B cell (primary cell): ENCODE data around the gene CBX4.

ENCODE experiments used
- EZH2 ChIP-seq: IDR thresholded peaks from 2 replicates; pipeline ENCODE4 v1.6.1; 2012; ENCODE audit warnings: borderline replicate concordance, low read depth, mild to moderate bottlenecking, moderate library complexity, low read length; ENCODE audit not compliant: insufficient read depth, poor library complexity, severe bottlenecking
- TF ChIP-seq, protein P1 (sequence below): fragments of 200-600 bp; IDR thresholded peaks from one replicate; pipeline ENCODE4 v1.8.0; 2022; ENCODE audit warnings: antibody characterized with exemption, mild to moderate bottlenecking

DNA sequence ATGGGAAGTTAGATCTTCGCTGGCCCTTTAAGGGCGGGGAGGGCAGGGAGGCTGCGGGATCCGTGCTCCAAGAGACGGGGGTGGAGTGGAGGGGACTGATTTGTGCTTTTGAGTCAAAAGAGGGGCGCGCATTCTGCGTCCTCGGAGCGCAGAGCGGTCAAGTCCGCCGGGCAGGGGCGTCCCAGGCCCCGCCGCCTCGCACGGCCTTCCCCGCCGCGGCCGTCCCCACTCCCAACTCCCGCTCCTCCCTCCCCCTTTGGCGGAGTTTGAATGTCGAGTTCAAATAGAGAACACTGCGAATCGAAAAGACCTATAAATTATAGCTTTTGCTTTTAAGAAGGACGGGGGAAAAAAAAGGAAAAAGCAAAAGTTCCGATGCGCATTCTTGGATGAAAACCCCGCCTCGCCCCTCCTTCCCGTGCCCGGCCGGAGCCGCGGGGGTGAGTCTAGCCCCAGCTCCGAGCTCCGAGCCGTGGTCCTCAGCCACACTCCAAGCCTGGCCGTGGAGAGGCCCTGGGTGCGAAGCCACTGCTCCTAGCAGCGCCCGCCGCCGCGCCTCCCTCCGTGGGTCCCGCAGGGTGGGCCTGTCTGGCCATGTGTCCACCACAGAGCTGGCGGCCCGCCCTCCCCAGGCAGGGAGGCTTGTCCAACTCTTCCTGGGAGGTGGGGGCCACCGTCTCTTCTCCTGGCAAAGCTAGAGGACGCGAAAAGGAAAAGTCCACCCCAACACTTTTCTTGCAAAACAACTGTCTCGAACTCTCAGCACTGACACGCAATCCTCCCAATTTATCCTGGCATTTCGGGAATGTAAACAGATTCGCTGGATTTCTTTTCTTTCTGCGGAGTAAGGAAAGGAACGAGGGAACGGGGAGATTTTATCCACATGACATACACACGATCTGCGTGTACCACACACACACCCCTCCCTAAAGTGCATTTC is 46.0 kb downstream of the CBX4 start:
- TF ChIP-seq EZH2: no peak
- TF ChIP-seq, protein P1, sequence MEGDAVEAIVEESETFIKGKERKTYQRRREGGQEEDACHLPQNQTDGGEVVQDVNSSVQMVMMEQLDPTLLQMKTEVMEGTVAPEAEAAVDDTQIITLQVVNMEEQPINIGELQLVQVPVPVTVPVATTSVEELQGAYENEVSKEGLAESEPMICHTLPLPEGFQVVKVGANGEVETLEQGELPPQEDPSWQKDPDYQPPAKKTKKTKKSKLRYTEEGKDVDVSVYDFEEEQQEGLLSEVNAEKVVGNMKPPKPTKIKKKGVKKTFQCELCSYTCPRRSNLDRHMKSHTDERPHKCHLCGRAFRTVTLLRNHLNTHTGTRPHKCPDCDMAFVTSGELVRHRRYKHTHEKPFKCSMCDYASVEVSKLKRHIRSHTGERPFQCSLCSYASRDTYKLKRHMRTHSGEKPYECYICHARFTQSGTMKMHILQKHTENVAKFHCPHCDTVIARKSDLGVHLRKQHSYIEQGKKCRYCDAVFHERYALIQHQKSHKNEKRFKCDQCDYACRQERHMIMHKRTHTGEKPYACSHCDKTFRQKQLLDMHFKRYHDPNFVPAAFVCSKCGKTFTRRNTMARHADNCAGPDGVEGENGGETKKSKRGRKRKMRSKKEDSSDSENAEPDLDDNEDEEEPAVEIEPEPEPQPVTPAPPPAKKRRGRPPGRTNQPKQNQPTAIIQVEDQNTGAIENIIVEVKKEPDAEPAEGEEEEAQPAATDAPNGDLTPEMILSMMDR: no peak
